PC-3 (cell line): ENCODE measurements around the gene STEAP4. TPM values are rescaled to one million over a fixed set of nuclear protein-coding genes. Genes with fewer than 3 reads are reported as not detected.
A peak's percentile ranks its signal among the peaks of the same experiment; 100 is the strongest.

Experiments used
- ATAC-seq: fragments of 200-7000 bp; cut with Tn5 transposase; 2 replicates; pipeline ENCODE4 v1.9.1; 2020; ENCODE audit warnings: mild to moderate bottlenecking, moderate library complexity
- BruUV-seq: library from RNA; stranded (reverse); fragments of 400-500 nt; replicated peaks from 2 replicates; lab custom pipeline; 2021; lab: Mats Ljungman, UMichigan
- CTCF ChIA-PET: fragments of 300-600 bp; sonication (Branson Sonifier 250); formaldehyde crosslinking; loops from one replicate; lab custom pipeline; 2022; ENCODE audit warnings: antibody characterized with exemption; lab: Charles Lee
- POLR2A ChIA-PET: fragments of 300-600 bp; sonication (Branson Sonifier 250); formaldehyde crosslinking; loops from one replicate; lab custom pipeline; 2022; ENCODE audit warnings: antibody characterized with exemption; ENCODE audit not compliant: unreplicated experiment; lab: Charles Lee
- DNase-seq: peaks from one replicate; pipeline ENCODE4 v3.0.0-alpha.2; 2015
- H2AFZ ChIP-seq: fragments of 300-600 bp; sonication (generic); 2 replicates; pipeline ENCODE4 v1.6.0; 2016; ENCODE audit warnings: antibody characterized with exemption, low read length
- H3F3A ChIP-seq: fragments of 300-600 bp; sonication (generic); one replicate; pipeline ENCODE4 v1.6.0; 2017; ENCODE audit warnings: antibody characterized with exemption, low read length, control low read depth, mild to moderate bottlenecking; ENCODE audit not compliant: unreplicated experiment
- H3K27ac ChIP-seq: fragments of 300-600 bp; sonication (generic); 2 replicates; pipeline ENCODE4 v1.5.1; 2016; ENCODE audit warnings: mild to moderate bottlenecking, low read length
- H3K27me3 ChIP-seq: fragments of 300-600 bp; sonication (generic); 2 replicates; pipeline ENCODE4 v1.6.1; 2016; ENCODE audit warnings: low read length, mixed read lengths
- H3K36me3 ChIP-seq: fragments of 300-600 bp; sonication (generic); 2 replicates; pipeline ENCODE4 v1.6.1; 2016; ENCODE audit warnings: low read depth, mixed run types, low read length, mixed read lengths
- H3K4me1 ChIP-seq: fragments of 300-600 bp; sonication (generic); 2 replicates; pipeline ENCODE4 v1.5.1; 2016; ENCODE audit warnings: low read length; ENCODE audit not compliant: insufficient read depth
- H3K4me2 ChIP-seq: fragments of 300-600 bp; sonication (generic); 2 replicates; pipeline ENCODE4 v1.6.0; 2016; ENCODE audit warnings: low read length
- H3K4me3 ChIP-seq: fragments of 300-600 bp; sonication (generic); 2 replicates; pipeline ENCODE4 v1.5.1; 2016; ENCODE audit warnings: mild to moderate bottlenecking, low read length, mixed read lengths
- H3K79me2 ChIP-seq: fragments of 300-600 bp; sonication (generic); 2 replicates; pipeline ENCODE4 v1.6.1; 2017; ENCODE audit warnings: low read length, mixed read lengths
- H3K9ac ChIP-seq: fragments of 300-600 bp; sonication (generic); 2 replicates; pipeline ENCODE4 v1.6.0; 2016; ENCODE audit warnings: mild to moderate bottlenecking, low read length
- H3K9me2 ChIP-seq: fragments of 300-600 bp; sonication (generic); replicated peaks from 2 replicates; pipeline ENCODE4 v1.6.1; 2016; ENCODE audit warnings: mixed run types, low read length, mixed read lengths
- H3K9me3 ChIP-seq: fragments of 300-600 bp; sonication (generic); 2 replicates; pipeline ENCODE4 v1.6.1; 2016; ENCODE audit warnings: low read length, mixed read lengths
- H4K20me1 ChIP-seq: fragments of 300-600 bp; sonication (generic); 2 replicates; pipeline ENCODE4 v1.6.1; 2016; ENCODE audit warnings: low read length, mixed read lengths
- CTCF ChIP-seq: fragments of 300-600 bp; sonication (generic); conservative IDR thresholded peaks from 2 replicates; pipeline ENCODE4 v1.5.1; 2017; ENCODE audit warnings: antibody characterized with exemption, low read depth, mild to moderate bottlenecking, low read length
- EZH2 ChIP-seq: fragments of 300-600 bp; sonication (generic); IDR thresholded peaks from one replicate; pipeline ENCODE4 v1.6.1; 2017; ENCODE audit warnings: antibody characterized with exemption, mild to moderate bottlenecking, low read length; ENCODE audit not compliant: unreplicated experiment
- EZH2phosphoT487 ChIP-seq: fragments of 300-600 bp; sonication (generic); IDR thresholded peaks from 2 replicates; pipeline ENCODE4 v1.6.1; 2018; ENCODE audit warnings: mild to moderate bottlenecking, antibody characterized with exemption, low read length, borderline replicate concordance
- intact Hi-C: fragments of 100-400 bp; cut with micrococcal nuclease; formaldehyde crosslinking; loops from 2 replicates; pipeline ENCODE4 v1.9.0; 2023
- total RNA-seq: library from RNA; depleted of rRNA; stranded (reverse); fragments of >200 nt; gene quantifications from 2 replicates; pipeline ENCODE4 v1.2.3, GENCODE V29; 2014

STEAP4 gene
- total RNA-seq, 1 experiment from 2014 or later: 1.7 TPM

GRCh38 chr7:88226886-88227516 is 79.7 kb downstream of the STEAP4 start:
- Histone ChIP-seq H3K4me3 (no peak overlapping the region), H3K4me2 (peak overlapping the region; percentile 72), H3K27me3 (no peaks in the 10 kb centered on the region), H3F3A (peaks cover 4% of the 10 kb centered on the region), H3K36me3 (no peaks in the 10 kb centered on the region), H3K79me2 (no peaks in the 10 kb centered on the region), H3K4me1 (peaks cover 37% of the 10 kb centered on the region), H4K20me1 (no peaks in the 10 kb centered on the region), H2AFZ (peak overlapping the region; percentile 39; the same call in 1 of the 2 replicates), H3K9me2 (no peaks in the 10 kb centered on the region), H3K9me3 (no peaks in the 10 kb centered on the region), H3K9ac (peak overlapping the region; percentile 45), H3K27ac (peak overlapping the region; percentile 78)
- ChIA-PET POLR2A (interaction anchor here (0.5 to 0.6 kb wide), 3 partner anchors 49 to 1984 kb away, joined by 3 to 15 read pairs (median 7); partner anchors contain the start of gene STEAP2), CTCF (interaction anchor here (0.5 to 1.2 kb wide), 6 partner anchors 9 to 521 kb away, joined by 3 to 9 read pairs (median 4); no protein-coding TSS in a partner anchor)
- no peak for TF ChIP-seq CTCF
- no peak for TF ChIP-seq EZH2
- no peak for TF ChIP-seq EZH2phosphoT487
- DNase-seq (peak; percentile 98), ATAC-seq (peak; percentile 93)
- BruUV-seq: no TSS peak
- intact Hi-C loops: loop anchor here (2.0 kb wide), 1 partner anchor 54 kb away; no protein-coding TSS in a partner anchor

GRCh38 chr7:88226201-88226600 is 80.5 kb downstream of the STEAP4 start:
- Histone ChIP-seq H3K27ac (peak overlapping the region; percentile 43), H3K4me2 (peak overlapping the region; percentile 72), H3K4me3 (no peak overlapping the region), H4K20me1 (no peaks in the 10 kb centered on the region), H3K9me2 (no peaks in the 10 kb centered on the region), H3K36me3 (no peaks in the 10 kb centered on the region), H2AFZ (no peak overlapping the region), H3K9ac (no peak overlapping the region), H3F3A (peaks cover 4% of the 10 kb centered on the region), H3K27me3 (no peaks in the 10 kb centered on the region), H3K79me2 (no peaks in the 10 kb centered on the region), H3K4me1 (peaks cover 39% of the 10 kb centered on the region), H3K9me3 (no peaks in the 10 kb centered on the region)
- intact Hi-C loops: loop anchor here (2.0 kb wide), 1 partner anchor 55 kb away; no protein-coding TSS in a partner anchor
- no peak for DNase-seq
- ChIA-PET CTCF (interaction anchor here (1.2 kb wide), 1 partner anchor 17 kb away, joined by 9 read pairs; no protein-coding TSS in a partner anchor), POLR2A (interaction anchor here (0.5 kb wide), 1 partner anchor 130 kb away, joined by 7 read pairs; no protein-coding TSS in a partner anchor)
- BruUV-seq: TSS peak; percentile 49
- TF ChIP-seq EZH2phosphoT487: no peak
- no peak for TF ChIP-seq CTCF
- TF ChIP-seq EZH2: no peak
- ATAC-seq: no peak
